OCI-LY7 (cell line): Measurements from ENCODE around the gene BUB3.

Experiments used
- EZH2phosphoT487 ChIP-seq: fragments of 200-600 bp; sonication (generic); IDR thresholded peaks from 2 replicates; pipeline ENCODE4 v1.6.1; 2018; ENCODE audit warnings: low read depth, borderline replicate concordance, mild to moderate bottlenecking, mixed run types, antibody characterized with exemption, low read length, moderate library complexity, mixed read lengths
- TF ChIP-seq, protein P1 (sequence below): fragments of 200-600 bp; sonication (generic); conservative IDR thresholded peaks from 2 replicates; pipeline ENCODE4 v1.5.1; 2014; ENCODE audit warnings: mild to moderate bottlenecking, antibody characterized with exemption, low read length, moderate library complexity, mixed read lengths

DNA sequence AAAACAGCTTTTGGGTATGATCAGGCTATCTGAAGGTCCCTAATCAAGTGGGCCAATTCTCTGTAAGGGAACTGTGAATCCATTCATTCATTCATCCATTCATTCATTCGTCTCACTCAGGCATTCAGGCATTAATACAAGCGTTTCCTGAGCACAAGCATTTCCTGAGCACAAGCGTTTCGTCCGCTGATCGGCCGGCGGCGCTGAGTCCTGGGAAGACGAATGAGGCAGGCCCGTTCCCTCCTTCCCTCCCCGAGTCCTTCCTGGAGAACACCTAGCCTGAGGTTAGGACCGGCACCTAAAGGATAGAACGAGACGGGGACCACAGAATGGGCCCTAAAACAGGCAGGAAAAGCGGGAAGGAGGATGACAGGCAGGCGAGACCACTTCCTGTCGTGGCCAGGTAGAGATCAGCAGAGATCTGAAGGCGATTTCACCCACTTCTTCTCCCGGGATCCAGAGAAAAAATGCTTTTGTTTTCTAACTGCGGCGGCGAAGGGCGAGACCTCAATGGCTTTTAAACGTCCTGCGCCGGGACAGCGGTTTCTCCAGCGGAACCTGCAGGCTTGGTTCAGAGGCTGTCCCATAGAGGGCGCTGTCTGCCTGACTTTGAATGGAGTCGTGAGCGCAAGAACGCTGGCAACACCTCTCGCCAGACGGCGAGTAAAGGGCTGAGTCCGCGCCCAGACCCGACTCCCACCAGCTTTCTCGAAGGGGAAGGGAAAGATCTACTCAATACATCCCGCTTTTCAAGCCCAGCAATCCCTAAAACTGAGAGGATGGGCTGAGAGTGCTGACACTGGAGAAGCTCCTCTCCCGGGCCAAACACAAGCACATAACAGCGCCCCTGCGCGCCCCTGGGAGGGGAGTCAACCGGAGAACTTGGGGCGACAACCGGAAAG is 21.4 kb upstream of the BUB3 start:
- TF ChIP-seq, protein P1, sequence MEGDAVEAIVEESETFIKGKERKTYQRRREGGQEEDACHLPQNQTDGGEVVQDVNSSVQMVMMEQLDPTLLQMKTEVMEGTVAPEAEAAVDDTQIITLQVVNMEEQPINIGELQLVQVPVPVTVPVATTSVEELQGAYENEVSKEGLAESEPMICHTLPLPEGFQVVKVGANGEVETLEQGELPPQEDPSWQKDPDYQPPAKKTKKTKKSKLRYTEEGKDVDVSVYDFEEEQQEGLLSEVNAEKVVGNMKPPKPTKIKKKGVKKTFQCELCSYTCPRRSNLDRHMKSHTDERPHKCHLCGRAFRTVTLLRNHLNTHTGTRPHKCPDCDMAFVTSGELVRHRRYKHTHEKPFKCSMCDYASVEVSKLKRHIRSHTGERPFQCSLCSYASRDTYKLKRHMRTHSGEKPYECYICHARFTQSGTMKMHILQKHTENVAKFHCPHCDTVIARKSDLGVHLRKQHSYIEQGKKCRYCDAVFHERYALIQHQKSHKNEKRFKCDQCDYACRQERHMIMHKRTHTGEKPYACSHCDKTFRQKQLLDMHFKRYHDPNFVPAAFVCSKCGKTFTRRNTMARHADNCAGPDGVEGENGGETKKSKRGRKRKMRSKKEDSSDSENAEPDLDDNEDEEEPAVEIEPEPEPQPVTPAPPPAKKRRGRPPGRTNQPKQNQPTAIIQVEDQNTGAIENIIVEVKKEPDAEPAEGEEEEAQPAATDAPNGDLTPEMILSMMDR: peak; percentile 84
- TF ChIP-seq EZH2phosphoT487: no peak
